Measurements from ENCODE around the gene ROMO1. TPM values are rescaled to one million over a fixed set of nuclear protein-coding genes. Genes with fewer than 3 reads are reported as not detected.

Gene ROMO1
- total RNA-seq, 1 donor, result 124 TPM

DNA sequence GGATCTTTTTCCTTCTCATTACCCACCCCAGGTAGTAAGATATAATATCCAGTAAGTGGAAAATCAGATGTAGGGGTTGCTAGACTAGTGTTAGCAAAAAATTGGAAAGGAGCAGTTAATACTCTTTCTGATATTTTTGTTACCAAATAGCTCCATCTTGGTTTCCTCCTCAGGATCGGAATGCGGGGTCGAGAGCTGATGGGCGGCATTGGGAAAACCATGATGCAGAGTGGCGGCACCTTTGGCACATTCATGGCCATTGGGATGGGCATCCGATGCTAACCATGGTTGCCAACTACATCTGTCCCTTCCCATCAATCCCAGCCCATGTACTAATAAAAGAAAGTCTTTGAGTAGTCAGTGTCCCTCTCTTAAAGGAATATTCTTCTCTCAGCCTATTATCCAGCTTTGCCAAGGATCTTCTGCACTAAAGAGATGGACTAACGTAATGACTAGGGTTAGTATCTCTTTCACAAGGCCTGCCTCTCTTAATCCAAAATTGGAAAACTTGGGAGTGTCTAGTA lies 1.5 kb downstream of the ROMO1 start:
- peaks cover 41% of the 10 kb centered on the region for H3K79me2 ChIP-seq (ENCODE audit: insufficient read depth, low read length)

DNA sequence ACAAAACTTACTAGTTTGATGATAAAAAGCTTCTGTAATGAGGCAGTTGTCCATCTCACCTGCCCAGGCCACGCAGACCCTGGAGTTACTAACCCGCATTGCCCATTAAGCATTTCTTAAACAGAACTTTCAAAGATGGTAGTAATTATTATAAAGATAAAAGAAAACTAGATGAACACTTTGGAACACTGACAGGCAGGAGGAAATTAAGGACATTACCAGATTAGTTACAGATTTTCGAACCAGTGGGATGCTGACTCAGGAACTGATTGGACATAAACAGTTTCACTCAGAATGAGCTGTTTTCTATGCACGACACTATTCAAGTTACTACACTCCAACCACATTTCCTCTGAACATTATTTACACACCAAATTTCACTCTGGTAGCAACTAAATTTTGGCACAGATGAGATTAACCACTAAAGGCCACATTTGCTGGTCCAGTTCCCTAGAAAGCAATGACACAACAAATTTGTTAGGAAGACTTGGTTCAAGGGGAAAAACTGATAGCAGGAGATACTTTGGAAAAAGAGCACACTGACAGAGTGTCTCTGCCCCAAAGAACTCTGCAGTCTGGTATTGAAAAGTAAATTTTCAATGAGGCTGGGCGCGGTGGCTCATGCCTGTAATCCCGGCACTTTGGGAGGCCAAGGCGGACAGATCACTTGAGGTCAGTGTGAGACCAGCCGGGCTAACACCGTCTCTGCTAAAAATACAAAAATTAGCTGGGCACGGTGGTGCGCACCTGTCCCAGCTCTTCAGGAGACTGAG lies 3.0 kb downstream of the ROMO1 start:
- no peaks in the 10 kb centered on the region for H3K27me3 ChIP-seq (ENCODE audit: insufficient read depth, low read length)
- H3K27ac ChIP-seq (ENCODE audit: low read depth, low read length), result peak overlapping the region; percentile 60
- no peak overlapping the region for H3K4me3 ChIP-seq (ENCODE audit: insufficient read depth, low read length)
- TF ChIP-seq, protein P1, sequence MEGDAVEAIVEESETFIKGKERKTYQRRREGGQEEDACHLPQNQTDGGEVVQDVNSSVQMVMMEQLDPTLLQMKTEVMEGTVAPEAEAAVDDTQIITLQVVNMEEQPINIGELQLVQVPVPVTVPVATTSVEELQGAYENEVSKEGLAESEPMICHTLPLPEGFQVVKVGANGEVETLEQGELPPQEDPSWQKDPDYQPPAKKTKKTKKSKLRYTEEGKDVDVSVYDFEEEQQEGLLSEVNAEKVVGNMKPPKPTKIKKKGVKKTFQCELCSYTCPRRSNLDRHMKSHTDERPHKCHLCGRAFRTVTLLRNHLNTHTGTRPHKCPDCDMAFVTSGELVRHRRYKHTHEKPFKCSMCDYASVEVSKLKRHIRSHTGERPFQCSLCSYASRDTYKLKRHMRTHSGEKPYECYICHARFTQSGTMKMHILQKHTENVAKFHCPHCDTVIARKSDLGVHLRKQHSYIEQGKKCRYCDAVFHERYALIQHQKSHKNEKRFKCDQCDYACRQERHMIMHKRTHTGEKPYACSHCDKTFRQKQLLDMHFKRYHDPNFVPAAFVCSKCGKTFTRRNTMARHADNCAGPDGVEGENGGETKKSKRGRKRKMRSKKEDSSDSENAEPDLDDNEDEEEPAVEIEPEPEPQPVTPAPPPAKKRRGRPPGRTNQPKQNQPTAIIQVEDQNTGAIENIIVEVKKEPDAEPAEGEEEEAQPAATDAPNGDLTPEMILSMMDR (IDR thresholded peaks at IDR 0.05; ENCODE audit: extremely low read depth, low read depth, low read length), result no peak
- no peaks in the 10 kb centered on the region for H3K9me3 ChIP-seq (ENCODE audit: low read depth, low read length)
- H3K4me1 ChIP-seq (ENCODE audit: insufficient read depth, low read length), result peaks cover 30% of the 10 kb centered on the region
- H3K36me3 ChIP-seq (ENCODE audit: insufficient read depth, low read length), result peaks cover 57% of the 10 kb centered on the region
- peaks cover 25% of the 10 kb centered on the region for H4K20me1 ChIP-seq (ENCODE audit: insufficient read depth, low read length)
- peaks cover 47% of the 10 kb centered on the region for H3K79me2 ChIP-seq (ENCODE audit: insufficient read depth, low read length)
- no peak overlapping the region for H3K4me2 ChIP-seq (ENCODE audit: insufficient read depth, low read length)
- DNase-seq (ENCODE audit: insufficient read length, low spot score, missing footprints), result peak; percentile 48
- H2AFZ ChIP-seq (ENCODE audit: low read length), result no peak overlapping the region

More for the DNA sequence above, 1.5 kb downstream of the ROMO1 start:
- Histone ChIP-seq H3K27me3 (ENCODE audit: insufficient read depth, low read length) (no peaks in the 10 kb centered on the region), H3K36me3 (ENCODE audit: insufficient read depth, low read length) (peaks cover 42% of the 10 kb centered on the region), H3K27ac (ENCODE audit: low read depth, low read length) (peak overlapping the region; percentile 92), H3K4me3 (ENCODE audit: insufficient read depth, low read length) (peak overlapping the region; percentile 95), H2AFZ (ENCODE audit: low read length) (no peak overlapping the region), H3K9me3 (ENCODE audit: low read depth, low read length) (no peaks in the 10 kb centered on the region), H3K4me2 (ENCODE audit: insufficient read depth, low read length) (peak overlapping the region; percentile 99), H4K20me1 (ENCODE audit: insufficient read depth, low read length) (peaks cover 20% of the 10 kb centered on the region), H3K4me1 (ENCODE audit: insufficient read depth, low read length) (peaks cover 30% of the 10 kb centered on the region)
- TF ChIP-seq, protein P1 (IDR thresholded peaks at IDR 0.05; ENCODE audit: extremely low read depth, low read depth, low read length), result no peak
- peak; percentile 31 for DNase-seq (ENCODE audit: insufficient read length, low spot score, missing footprints)

DNA sequence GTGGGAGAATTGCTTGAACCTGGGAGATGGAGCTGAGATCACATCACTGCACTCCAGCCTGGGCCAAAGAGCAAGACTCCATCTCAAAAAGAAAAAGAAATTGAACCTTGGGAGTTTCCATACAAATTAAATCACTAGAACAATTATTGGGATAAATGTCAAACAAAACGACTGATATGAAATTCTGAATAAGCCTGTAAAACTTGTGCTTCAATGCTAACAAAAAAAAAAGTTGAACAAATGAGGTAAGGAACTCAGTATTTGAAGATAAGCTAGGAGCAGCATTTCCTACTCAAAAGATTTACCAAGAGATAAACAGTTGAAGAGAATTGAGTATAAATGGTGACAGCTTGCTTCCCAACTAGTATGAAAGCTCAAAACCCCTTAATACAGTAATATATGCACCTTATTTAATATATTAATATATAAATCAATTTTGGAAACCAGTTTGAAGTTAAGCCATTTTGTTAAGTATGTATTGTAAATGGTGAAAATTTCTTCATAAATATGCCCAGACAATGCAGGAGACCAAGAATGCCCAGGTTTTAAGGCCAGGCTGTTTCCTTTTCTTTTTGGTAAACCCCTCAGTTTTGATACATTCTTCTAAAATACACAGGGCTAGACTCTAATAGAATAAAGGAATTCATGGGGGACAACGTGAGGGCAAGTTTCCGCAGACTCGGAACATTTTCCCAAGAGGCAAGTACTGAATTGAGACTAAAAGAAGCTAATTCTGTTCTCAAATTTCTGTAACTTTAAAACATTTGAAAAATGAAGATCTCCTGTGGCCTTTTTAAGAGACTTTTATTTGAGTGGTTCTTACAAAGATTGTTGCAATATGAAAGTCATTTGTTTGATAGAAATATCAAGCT lies 3.9 kb downstream of the ROMO1 start:
- peaks cover 31% of the 10 kb centered on the region for H4K20me1 ChIP-seq (ENCODE audit: insufficient read depth, low read length)
- peaks cover 24% of the 10 kb centered on the region for H3K4me1 ChIP-seq (ENCODE audit: insufficient read depth, low read length)
- no peak overlapping the region for H2AFZ ChIP-seq (ENCODE audit: low read length)
- DNase-seq (ENCODE audit: insufficient read length, low spot score, missing footprints), result peak; percentile 21
- H3K27me3 ChIP-seq (ENCODE audit: insufficient read depth, low read length), result no peaks in the 10 kb centered on the region
- H3K27ac ChIP-seq (ENCODE audit: low read depth, low read length), result peak overlapping the region; percentile 60
- H3K36me3 ChIP-seq (ENCODE audit: insufficient read depth, low read length), result peaks cover 65% of the 10 kb centered on the region
- H3K4me3 ChIP-seq (ENCODE audit: insufficient read depth, low read length), result no peak overlapping the region
- H3K4me2 ChIP-seq (ENCODE audit: insufficient read depth, low read length), result no peak overlapping the region
- TF ChIP-seq, protein P1 (IDR thresholded peaks at IDR 0.05; ENCODE audit: extremely low read depth, low read depth, low read length), result no peak
- H3K79me2 ChIP-seq (ENCODE audit: insufficient read depth, low read length), result peaks cover 44% of the 10 kb centered on the region
- no peaks in the 10 kb centered on the region for H3K9me3 ChIP-seq (ENCODE audit: low read depth, low read length)

All from osteoblast (primary cell).